ENCODE results near the gene TTC28.

TTC28 gene

GRCh38 chr22:28425211-28425610 lies 254.4 kb downstream of the TTC28 start:
- Histone ChIP-seq H3K9me2 (replicated peaks; ENCODE audit: insufficient read depth, low read length) (no peaks in the 10 kb centered on the region), H3K79me2 (ENCODE audit: insufficient read depth, low read length) (no peaks in the 10 kb centered on the region), H3K9ac (ENCODE audit: low read length) (no peak overlapping the region), H2AFZ (ENCODE audit: low read depth, low read length, severe bottlenecking) (no peak overlapping the region), H3K27ac (ENCODE audit: low read depth, low read length) (no peak overlapping the region), H3K4me2 (ENCODE audit: low read depth, low read length, poor library complexity, severe bottlenecking) (no peak overlapping the region), H3K9me3 (ENCODE audit: insufficient read depth, low read length) (no peaks in the 10 kb centered on the region), H4K20me1 (ENCODE audit: low read depth, low read length) (no peaks in the 10 kb centered on the region), H3K27me3 (ENCODE audit: low read length) (no peaks in the 10 kb centered on the region), H3K4me3 (ENCODE audit: insufficient read depth, low read length, poor library complexity, severe bottlenecking) (no peak overlapping the region), H3K36me3 (ENCODE audit: low read length) (no peaks in the 10 kb centered on the region), H3F3A (ENCODE audit: insufficient read depth) (no peaks in the 10 kb centered on the region)
- no peak for TF ChIP-seq CTCF (IDR thresholded peaks at IDR 0.05; ENCODE audit: insufficient read depth, low read length, poor library complexity, severe bottlenecking)
- TF ChIP-seq EZH2phosphoT487 (conservative IDR thresholded peaks at IDR 0.05; ENCODE audit: low read length) = no peak

GRCh38 chr22:28424427-28425080 lies 255.1 kb downstream of the TTC28 start:
- Histone ChIP-seq H3K27me3 (ENCODE audit: low read length) (no peaks in the 10 kb centered on the region), H4K20me1 (ENCODE audit: low read depth, low read length) (no peaks in the 10 kb centered on the region), H2AFZ (ENCODE audit: low read depth, low read length, severe bottlenecking) (no peak overlapping the region), H3K79me2 (ENCODE audit: insufficient read depth, low read length) (no peaks in the 10 kb centered on the region), H3K9me3 (ENCODE audit: insufficient read depth, low read length) (no peaks in the 10 kb centered on the region), H3K36me3 (ENCODE audit: low read length) (no peaks in the 10 kb centered on the region), H3K4me2 (ENCODE audit: low read depth, low read length, poor library complexity, severe bottlenecking) (no peak overlapping the region), H3K27ac (ENCODE audit: low read depth, low read length) (no peak overlapping the region), H3K4me3 (ENCODE audit: insufficient read depth, low read length, poor library complexity, severe bottlenecking) (no peak overlapping the region), H3F3A (ENCODE audit: insufficient read depth) (no peaks in the 10 kb centered on the region), H3K9me2 (replicated peaks; ENCODE audit: insufficient read depth, low read length) (no peaks in the 10 kb centered on the region), H3K9ac (ENCODE audit: low read length) (no peak overlapping the region)
- TF ChIP-seq CTCF (IDR thresholded peaks at IDR 0.05; ENCODE audit: insufficient read depth, low read length, poor library complexity, severe bottlenecking) (no peak), EZH2phosphoT487 (conservative IDR thresholded peaks at IDR 0.05; ENCODE audit: low read length) (no peak)

GRCh38 chr22:28419919-28420318 lies 259.7 kb downstream of the TTC28 start:
- H3K27ac ChIP-seq (ENCODE audit: low read depth, low read length) = no peak overlapping the region
- H3K9ac ChIP-seq (ENCODE audit: low read length) = no peak overlapping the region
- H3K36me3 ChIP-seq (ENCODE audit: low read length) = no peaks in the 10 kb centered on the region
- no peaks in the 10 kb centered on the region for H3K9me2 ChIP-seq (replicated peaks; ENCODE audit: insufficient read depth, low read length)
- H3K4me3 ChIP-seq (ENCODE audit: insufficient read depth, low read length, poor library complexity, severe bottlenecking) = no peak overlapping the region
- H3K9me3 ChIP-seq (ENCODE audit: insufficient read depth, low read length) = no peaks in the 10 kb centered on the region
- no peaks in the 10 kb centered on the region for H4K20me1 ChIP-seq (ENCODE audit: low read depth, low read length)
- H3K79me2 ChIP-seq (ENCODE audit: insufficient read depth, low read length) = no peaks in the 10 kb centered on the region
- H3F3A ChIP-seq (ENCODE audit: insufficient read depth) = no peaks in the 10 kb centered on the region
- H3K4me2 ChIP-seq (ENCODE audit: low read depth, low read length, poor library complexity, severe bottlenecking) = no peak overlapping the region
- H3K27me3 ChIP-seq (ENCODE audit: low read length) = no peaks in the 10 kb centered on the region
- TF ChIP-seq EZH2phosphoT487 (conservative IDR thresholded peaks at IDR 0.05; ENCODE audit: low read length) (no peak), CTCF (IDR thresholded peaks at IDR 0.05; ENCODE audit: insufficient read depth, low read length, poor library complexity, severe bottlenecking) (no peak)
- H2AFZ ChIP-seq (ENCODE audit: low read depth, low read length, severe bottlenecking) = no peak overlapping the region

Data from SU-DHL-6 (cell line).